Right lung (tissue), 5 donors: ENCODE results near the gene ZNF518A. TPM values are rescaled to one million over a fixed set of nuclear protein-coding genes. Genes with fewer than 3 reads are reported as not detected.

Experiments used
- polyA plus RNA-seq, 5 donors: library from polyadenylated mRNA; unstranded; fragments of 120-200 nt; gene quantifications; one replicate each; pipeline versions ENCODE4 v1.2.1 to v1.2.3, GENCODE V29; 2013; ENCODE audit warnings: inconsistent platforms in 1 of 5, low replicate concordance in 1 of 5; ENCODE audit not compliant: insufficient read length in 5 of 5, insufficient read depth in 1 of 5

ZNF518A gene
- polyA plus RNA-seq, 5 donors: 28.9 to 61.5 (median 49.9) TPM

Other genes with a start within 250 kb of the ZNF518A start
- gene CC2D2B, start 222.3 kb upstream of the ZNF518A start, polyA plus RNA-seq: 1 to 10 TPM; 1.4 to 2.8 (median 2.2) TPM
- gene CCNJ, start 86.7 kb upstream of the ZNF518A start, polyA plus RNA-seq: 10 to 100 TPM; 13.3 to 22.7 (median 17.5) TPM
- gene BLNK, start 141.3 kb downstream of the ZNF518A start, polyA plus RNA-seq: 10 to 100 TPM; 11.2 to 17.7 (median 16.9) TPM
- under 1 TPM in 3 of 5 donors, not detected in 2; 0.09 to 0.18 (median 0.14) TPM for gene DNTT, start 174.1 kb downstream of the ZNF518A start, polyA plus RNA-seq
- not detected for gene OPALIN, start 228.7 kb downstream of the ZNF518A start, polyA plus RNA-seq